WERI-Rb-1 (cell line): ENCODE measurements around the gene RFWD3.

Experiments used
- DNase-seq: peaks from one replicate; pipeline ENCODE4 v3.0.0-alpha.2; 2020
- H3K27ac ChIP-seq: fragments of 250-450 bp; sonication (Bioruptor Pico); 2 replicates; pipeline ENCODE4 v1.5.1; 2020; ENCODE audit warnings: mild to moderate bottlenecking, moderate library complexity
- H3K27me3 ChIP-seq: fragments of 250-450 bp; sonication (Bioruptor Pico); 2 replicates; pipeline ENCODE4 v1.5.1; 2021; ENCODE audit warnings: mild to moderate bottlenecking, low read depth, moderate library complexity; ENCODE audit not compliant: insufficient read depth, severe bottlenecking
- H3K36me3 ChIP-seq: fragments of 250-450 bp; sonication (Bioruptor Pico); 2 replicates; pipeline ENCODE4 v1.5.1; 2020; ENCODE audit warnings: mild to moderate bottlenecking, moderate library complexity
- H3K4me3 ChIP-seq: 2 replicates; pipeline ENCODE4 v1.5.1; 2011; ENCODE audit warnings: low read depth, mild to moderate bottlenecking, control low read depth, low read length
- H3K9me3 ChIP-seq: fragments of 250-450 bp; sonication (Bioruptor Pico); 2 replicates; pipeline ENCODE4 v1.5.1; 2021; ENCODE audit warnings: mild to moderate bottlenecking, moderate library complexity; ENCODE audit not compliant: severe bottlenecking
- TF ChIP-seq, protein P1 (sequence below): IDR thresholded peaks from 2 replicates; pipeline ENCODE4 v1.5.1; 2011; ENCODE audit warnings: low read depth, mild to moderate bottlenecking, control low read depth, inconsistent platforms, low read length

RFWD3 gene

DNA sequence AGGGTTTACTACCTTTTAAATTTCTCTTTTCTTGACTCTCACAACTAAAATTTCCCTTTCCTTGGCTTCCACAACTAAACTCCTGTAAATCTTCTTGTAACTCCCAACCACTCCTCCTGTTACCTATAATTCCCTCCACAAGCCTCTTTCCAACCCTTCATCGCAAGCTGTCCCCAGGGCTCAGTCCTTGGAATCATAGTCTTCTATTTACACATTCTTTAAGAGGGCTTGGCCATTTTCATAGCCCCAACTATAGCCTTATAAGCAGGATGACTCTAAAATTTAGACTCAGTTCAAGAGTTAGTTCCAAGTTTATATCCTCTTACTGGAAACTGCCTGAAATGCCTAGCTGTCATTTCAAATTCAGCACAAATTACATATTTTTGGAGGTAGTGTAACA lies 83.7 kb downstream of the RFWD3 start:
- Histone ChIP-seq H3K27ac (no peak overlapping the region), H3K9me3 (no peaks in the 10 kb centered on the region), H3K4me3 (no peak overlapping the region), H3K27me3 (no peaks in the 10 kb centered on the region), H3K36me3 (no peaks in the 10 kb centered on the region)
- DNase-seq = no peak
- TF ChIP-seq, protein P1, sequence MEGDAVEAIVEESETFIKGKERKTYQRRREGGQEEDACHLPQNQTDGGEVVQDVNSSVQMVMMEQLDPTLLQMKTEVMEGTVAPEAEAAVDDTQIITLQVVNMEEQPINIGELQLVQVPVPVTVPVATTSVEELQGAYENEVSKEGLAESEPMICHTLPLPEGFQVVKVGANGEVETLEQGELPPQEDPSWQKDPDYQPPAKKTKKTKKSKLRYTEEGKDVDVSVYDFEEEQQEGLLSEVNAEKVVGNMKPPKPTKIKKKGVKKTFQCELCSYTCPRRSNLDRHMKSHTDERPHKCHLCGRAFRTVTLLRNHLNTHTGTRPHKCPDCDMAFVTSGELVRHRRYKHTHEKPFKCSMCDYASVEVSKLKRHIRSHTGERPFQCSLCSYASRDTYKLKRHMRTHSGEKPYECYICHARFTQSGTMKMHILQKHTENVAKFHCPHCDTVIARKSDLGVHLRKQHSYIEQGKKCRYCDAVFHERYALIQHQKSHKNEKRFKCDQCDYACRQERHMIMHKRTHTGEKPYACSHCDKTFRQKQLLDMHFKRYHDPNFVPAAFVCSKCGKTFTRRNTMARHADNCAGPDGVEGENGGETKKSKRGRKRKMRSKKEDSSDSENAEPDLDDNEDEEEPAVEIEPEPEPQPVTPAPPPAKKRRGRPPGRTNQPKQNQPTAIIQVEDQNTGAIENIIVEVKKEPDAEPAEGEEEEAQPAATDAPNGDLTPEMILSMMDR = no peak

DNA sequence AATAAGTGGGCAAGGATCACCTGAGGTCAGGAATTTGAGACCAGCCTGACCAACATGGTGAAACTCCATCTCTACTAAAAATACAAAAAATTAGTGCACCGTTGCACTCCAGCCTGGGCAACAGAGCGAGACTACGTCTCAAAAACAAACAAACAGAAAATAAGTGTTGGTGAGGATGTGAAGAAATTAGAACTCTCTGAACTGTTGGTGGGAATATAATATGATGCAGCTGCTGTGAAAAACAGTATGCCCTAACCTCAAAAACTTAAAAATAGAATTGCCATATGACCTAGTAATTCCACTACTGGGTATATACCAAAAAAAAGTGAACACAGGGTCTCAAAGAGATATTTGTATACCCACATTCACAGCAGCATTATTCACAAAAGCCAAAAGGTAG lies 85.8 kb downstream of the RFWD3 start:
- DNase-seq = no peak
- H3K36me3 ChIP-seq = no peaks in the 10 kb centered on the region
- H3K27ac ChIP-seq = no peak overlapping the region
- no peaks in the 10 kb centered on the region for H3K9me3 ChIP-seq
- no peaks in the 10 kb centered on the region for H3K27me3 ChIP-seq
- no peak overlapping the region for H3K4me3 ChIP-seq
- TF ChIP-seq, protein P1 = no peak

GRCh38 chr16:74578838-74579237 lies 87.8 kb downstream of the RFWD3 start:
- DNase-seq = no peak
- H3K4me3 ChIP-seq = no peak overlapping the region
- no peaks in the 10 kb centered on the region for H3K9me3 ChIP-seq
- no peaks in the 10 kb centered on the region for H3K36me3 ChIP-seq
- no peaks in the 10 kb centered on the region for H3K27me3 ChIP-seq
- TF ChIP-seq, protein P1 = no peak
- no peak overlapping the region for H3K27ac ChIP-seq

DNA sequence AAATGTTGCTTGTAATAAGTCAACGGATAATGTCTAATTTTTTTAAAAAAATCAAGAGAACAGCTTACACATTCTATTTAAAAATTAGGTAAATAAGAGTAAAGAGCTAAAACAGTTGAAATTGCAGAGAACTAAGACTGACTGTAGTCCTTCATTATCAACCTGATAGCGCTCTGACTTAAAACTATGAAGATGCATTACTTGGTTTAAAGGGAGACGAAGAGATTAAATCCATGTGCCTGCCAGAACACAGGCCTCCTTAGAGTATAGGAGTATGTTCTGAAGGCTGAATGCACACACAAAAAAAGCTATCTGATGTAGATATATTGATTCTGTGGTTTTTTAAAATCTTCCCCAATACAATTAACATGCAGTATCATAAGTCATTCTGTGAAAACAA lies 88.2 kb downstream of the RFWD3 start:
- H3K27ac ChIP-seq = no peak overlapping the region
- H3K4me3 ChIP-seq = no peak overlapping the region
- no peaks in the 10 kb centered on the region for H3K9me3 ChIP-seq
- H3K27me3 ChIP-seq = no peaks in the 10 kb centered on the region
- TF ChIP-seq, protein P1 = no peak
- DNase-seq = no peak
- no peaks in the 10 kb centered on the region for H3K36me3 ChIP-seq

GRCh38 chr16:74577882-74578366 lies 88.8 kb downstream of the RFWD3 start:
- no peaks in the 10 kb centered on the region for H3K36me3 ChIP-seq
- no peak for DNase-seq
- no peak overlapping the region for H3K27ac ChIP-seq
- no peaks in the 10 kb centered on the region for H3K9me3 ChIP-seq
- H3K4me3 ChIP-seq = no peak overlapping the region
- TF ChIP-seq, protein P1 = no peak
- no peaks in the 10 kb centered on the region for H3K27me3 ChIP-seq
